ENCODE data around the gene MMP2. TPM values are rescaled to one million over a fixed set of nuclear protein-coding genes. Genes with fewer than 3 reads are reported as not detected.

The MMP2 gene
- total and polyA plus RNA-seq, 2 of the 8 experiments (the other 6 are each of a cell fraction or from before 2014, with no cell fraction given): 33.6 to 58.2 TPM

DNA sequence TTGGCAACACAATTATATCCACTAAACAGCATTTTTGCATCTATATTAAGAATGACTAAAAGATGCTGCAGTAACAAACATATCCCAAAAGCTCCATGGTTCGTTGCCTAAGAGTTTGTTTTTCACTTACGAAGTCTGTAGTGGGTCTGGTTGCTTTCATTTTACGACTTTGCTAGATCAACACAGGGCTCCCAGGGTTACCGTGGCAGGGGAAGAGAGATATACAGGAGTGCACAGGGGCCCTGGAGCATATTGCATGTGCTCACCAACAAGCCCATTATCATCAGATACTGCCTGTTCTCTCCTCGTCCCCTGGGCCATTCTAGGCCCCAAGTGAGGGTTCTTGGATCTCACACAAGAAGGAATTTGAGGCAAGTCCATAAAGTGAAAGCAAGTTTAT is 3.1 kb upstream of the MMP2 start (continued):
- TF ChIP-seq SUZ12 (IDR thresholded peaks at IDR 0.05; ENCODE audit: low read length) (no peak), BCL11A (IDR thresholded peaks at IDR 0.05; ENCODE audit: low read depth in 2 of 2, low read length in 2 of 2) (no peak), BACH1 (IDR thresholded peaks at IDR 0.05; ENCODE audit: low read length) (no peak), HDAC2 (IDR thresholded peaks at IDR 0.05; ENCODE audit: borderline replicate concordance in 1 of 2, low read depth in 2 of 2, low read length in 2 of 2) (no peak), NANOG (IDR thresholded peaks at IDR 0.05; ENCODE audit: insufficient read depth, low read depth, low read length, poor library complexity, severe bottlenecking) (no peak)
- TF ChIP-seq, protein P1, sequence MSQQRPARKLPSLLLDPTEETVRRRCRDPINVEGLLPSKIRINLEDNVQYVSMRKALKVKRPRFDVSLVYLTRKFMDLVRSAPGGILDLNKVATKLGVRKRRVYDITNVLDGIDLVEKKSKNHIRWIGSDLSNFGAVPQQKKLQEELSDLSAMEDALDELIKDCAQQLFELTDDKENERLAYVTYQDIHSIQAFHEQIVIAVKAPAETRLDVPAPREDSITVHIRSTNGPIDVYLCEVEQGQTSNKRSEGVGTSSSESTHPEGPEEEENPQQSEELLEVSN (IDR thresholded peaks at IDR 0.05): no peak
